H1 (cell line): ENCODE data around the gene SEMA4D. TPM values are rescaled to one million over a fixed set of nuclear protein-coding genes. Genes with fewer than 3 reads are reported as not detected.

ENCODE experiments used
- CTCF ChIA-PET: fragments of 300-600 bp; sonication (Branson Sonifier 250); formaldehyde crosslinking; loops from one replicate; lab custom pipeline; 2021; ENCODE audit not compliant: partially characterized antibody; lab: Charles Lee
- POLR2A ChIA-PET: fragments of 300-600 bp; sonication (Branson Sonifier 250); formaldehyde crosslinking; loops from one replicate; lab custom pipeline; 2021; ENCODE audit warnings: inconsistent platforms; ENCODE audit not compliant: partially characterized antibody; lab: Charles Lee
- DNase-seq, 2 experiments: peaks; one replicate each; pipeline versions ENCODE4 v3.0.0 to v3.0.0-alpha.2; 2010 to 2022; ENCODE audit warnings: low spot score in 2 of 2, low read depth in 1 of 2, mixed read lengths in 1 of 2
- FAIRE-seq: peaks from 2 replicates; lab custom pipeline; 2011; peaks lifted over from hg19 to GRCh38; lab: Jason Lieb, UNC
- H2AFZ ChIP-seq: 2 replicates; pipeline ENCODE4 v1.8.1; 2012; ENCODE audit warnings: low read length, inconsistent platforms
- H2AK5ac ChIP-seq: 2 replicates; pipeline ENCODE4 v1.6.1; 2013; ENCODE audit warnings: low read depth, low read length
- H2BK120ac ChIP-seq: replicated peaks from 2 replicates; pipeline ENCODE3; 2013; ENCODE audit warnings: low read depth, low read length, inconsistent platforms
- H2BK12ac ChIP-seq: 2 replicates; pipeline ENCODE4 v1.6.1; 2013; ENCODE audit warnings: low read depth, low read length
- H2BK15ac ChIP-seq: 2 replicates; pipeline ENCODE4 v1.6.1; 2013; ENCODE audit warnings: low read length
- H2BK20ac ChIP-seq: 2 replicates; pipeline ENCODE4 v1.6.1; 2013; ENCODE audit warnings: low read length
- H2BK5ac ChIP-seq: 2 replicates; pipeline ENCODE4 v1.6.1; 2013; ENCODE audit warnings: low read depth, low read length
- H3K14ac ChIP-seq: 2 replicates; pipeline ENCODE4 v1.6.1; 2013; ENCODE audit warnings: inconsistent platforms; ENCODE audit not compliant: insufficient read length
- H3K18ac ChIP-seq: 2 replicates; pipeline ENCODE4 v1.6.1; 2013; ENCODE audit warnings: low read length; ENCODE audit errors: extremely low read depth
- H3K23ac ChIP-seq: 2 replicates; pipeline ENCODE4 v1.6.1; 2013; ENCODE audit warnings: inconsistent platforms; ENCODE audit not compliant: insufficient read length
- H3K23me2 ChIP-seq: 2 replicates; pipeline ENCODE4 v1.6.1; 2013; ENCODE audit warnings: low read depth, low read length
- H3K27ac ChIP-seq: 2 replicates; pipeline ENCODE4 v1.6.1; 2011; ENCODE audit warnings: low read depth, low read length, inconsistent platforms
- H3K27me3 ChIP-seq, 4 experiments: replicated peaks in 1 of 4; 1 replicate in 1 of 4; 2 replicates in 3 of 4; pipeline versions ENCODE4 v1.6.1 to v1.8.1; 2011 to 2013; ENCODE audit warnings: low read length in 3 of 4, mild to moderate bottlenecking in 3 of 4, inconsistent platforms in 2 of 4, mixed read lengths in 2 of 4, moderate library complexity in 1 of 4; ENCODE audit not compliant: control insufficient read depth in 3 of 4, insufficient read depth in 3 of 4; ENCODE audit errors: extremely low read depth in 1 of 4
- H3K36me3 ChIP-seq, 4 experiments: 2 replicates each; pipeline versions ENCODE4 v1.6.1 to v1.8.1; 2011 to 2013; ENCODE audit warnings: mild to moderate bottlenecking in 4 of 4, low read length in 3 of 4, moderate library complexity in 2 of 4, control low read depth in 1 of 4, inconsistent platforms in 1 of 4; ENCODE audit not compliant: insufficient read depth in 4 of 4, control insufficient read depth in 2 of 4
- H3K4ac ChIP-seq: replicated peaks from 2 replicates; pipeline ENCODE3; 2013; ENCODE audit warnings: low read length, low read depth, mixed read lengths, inconsistent platforms; ENCODE audit not compliant: insufficient read length
- H3K4me1 ChIP-seq, 4 experiments: replicated peaks in 1 of 4; 1 replicate in 1 of 4; 2 replicates in 3 of 4; pipeline versions ENCODE4 v1.6.1 to v1.8.1; 2011 to 2013; ENCODE audit warnings: low read length in 3 of 4, inconsistent platforms in 2 of 4, mixed read lengths in 1 of 4; ENCODE audit not compliant: insufficient read depth in 4 of 4, control insufficient read depth in 3 of 4
- H3K4me2 ChIP-seq, 2 experiments: 2 replicates each; pipeline versions ENCODE4 v1.6.1 to v1.8.1; 2011 to 2013; ENCODE audit warnings: low read depth in 2 of 2, low read length in 2 of 2, control low read depth in 1 of 2, inconsistent platforms in 1 of 2, mild to moderate bottlenecking in 1 of 2; ENCODE audit not compliant: insufficient read depth in 1 of 2
- H3K4me3 ChIP-seq, 4 experiments: fragments of 200-600, 300-600 bp in 1 of 4; sonication (generic), shearing (Covaris generic), sonication (Bioruptor Twin) in 1 of 4; 2 replicates each; pipeline versions ENCODE4 v1.5.1 to v1.8.1; 2011 to 2016; ENCODE audit warnings: low read length in 4 of 4, low read depth in 3 of 4, control low read depth in 2 of 4, inconsistent platforms in 2 of 4, mild to moderate bottlenecking in 2 of 4, mixed read lengths in 1 of 4, moderate library complexity in 1 of 4; ENCODE audit not compliant: insufficient read depth in 2 of 4; ENCODE audit errors: extremely low read depth in 1 of 4
- H3K56ac ChIP-seq: replicated peaks from 2 replicates; pipeline ENCODE3; 2013; ENCODE audit warnings: low read depth, mild to moderate bottlenecking, mixed read lengths, low read length, inconsistent platforms; ENCODE audit not compliant: insufficient read length
- H3K79me1 ChIP-seq: 2 replicates; pipeline ENCODE4 v1.6.1; 2013; ENCODE audit warnings: low read depth, low read length, control low read depth
- H3K79me2 ChIP-seq, 2 experiments: 2 replicates each; pipeline versions ENCODE4 v1.6.1 to v1.8.1; 2012 to 2013; ENCODE audit warnings: low read length in 2 of 2, mild to moderate bottlenecking in 2 of 2, inconsistent platforms in 1 of 2; ENCODE audit not compliant: insufficient read depth in 2 of 2, control insufficient read depth in 1 of 2
- H3K9ac ChIP-seq, 4 experiments: replicated peaks in 1 of 4; 1 replicate in 1 of 4; 2 replicates in 3 of 4; pipeline versions ENCODE4 v1.6.1 to v1.8.1; 2011 to 2013; ENCODE audit warnings: low read depth in 3 of 4, low read length in 3 of 4, control low read depth in 2 of 4, mild to moderate bottlenecking in 2 of 4, moderate library complexity in 2 of 4, inconsistent platforms in 1 of 4; ENCODE audit errors: extremely low read depth in 1 of 4
- H3K9me3 ChIP-seq, 2 experiments: 2 replicates each; pipeline versions ENCODE4 v1.6.1 to v1.8.1; 2012 to 2013; ENCODE audit warnings: mild to moderate bottlenecking in 2 of 2, moderate library complexity in 2 of 2, control low read depth in 1 of 2, inconsistent platforms in 1 of 2, low read depth in 1 of 2, low read length in 1 of 2, mixed read lengths in 1 of 2; ENCODE audit not compliant: insufficient read depth in 2 of 2
- H4K20me1 ChIP-seq, 2 experiments: replicated peaks in 1 of 2; 2 replicates each; pipeline versions ENCODE3 to v1.8.1; 2011 to 2013; ENCODE audit warnings: inconsistent platforms in 2 of 2, low read length in 2 of 2, mild to moderate bottlenecking in 1 of 2; ENCODE audit not compliant: insufficient read depth in 2 of 2, control insufficient read depth in 1 of 2
- H4K5ac ChIP-seq: 2 replicates; pipeline ENCODE4 v1.6.1; 2013; ENCODE audit warnings: low read length, low read depth, mixed read lengths, inconsistent platforms; ENCODE audit not compliant: insufficient read length
- H4K8ac ChIP-seq: 2 replicates; pipeline ENCODE4 v1.8.0; 2013; ENCODE audit warnings: mild to moderate bottlenecking, moderate library complexity, low read length, inconsistent platforms; ENCODE audit not compliant: insufficient read depth; ENCODE audit errors: extremely low read depth
- H4K91ac ChIP-seq: replicated peaks from 2 replicates; pipeline ENCODE3; 2013; ENCODE audit warnings: low read length, mixed read lengths, inconsistent platforms; ENCODE audit not compliant: insufficient read length
- SIN3A ChIP-seq, 2 experiments: IDR thresholded peaks in 1 of 2; conservative IDR thresholded peaks in 1 of 2; 2 replicates each; pipeline ENCODE4 v1.6.1; 2011 to 2012; ENCODE audit warnings: low read length in 2 of 2, improper control_type of control experiment in 1 of 2, low read depth in 1 of 2, mild to moderate bottlenecking in 1 of 2
- WGBS, 2 experiments: shearing (Covaris generic) in 1 of 2; methylation state at CpG; one replicate each; pipeline versions ENCODE4 v1.1.6 to v1.1.7; 2013 to 2015; ENCODE audit warnings: low lambda C conversion rate in 2 of 2, mixed read lengths in 2 of 2, inconsistent platforms in 1 of 2, low coverage in 1 of 2, missing lambda C conversion rate in 1 of 2; ENCODE audit not compliant: insufficient replicate concordance in 2 of 2, insufficient coverage in 1 of 2, insufficient read length in 1 of 2; ENCODE audit errors: extremely low coverage in 1 of 2, missing lambda C conversion rate in 1 of 2; 5-methylcytosine and 5-hydroxymethylcytosine counted together
- polyA plus RNA-seq, 7 experiments: library from polyadenylated mRNA; depleted of rRNA in 3 of 7; stranded (reverse) in 5 of 7; unstranded in 2 of 7; fragments of >200 nt in 5 of 7; fragments of 200-250 nt in 2 of 7; gene quantifications; 1 replicate in 5 of 7; 2 replicates in 1 of 7; 4 replicates in 1 of 7; pipeline versions ENCODE4 v1.2.1 to v1.2.3, GENCODE V29; 2011 to 2013; ENCODE audit warnings: missing spikeins in 2 of 7, mixed read lengths in 2 of 7
- total RNA-seq: library from RNA; stranded (reverse); fragmentation: NEBNext Ultra II Directional; extraction: Animal tissue kit (Norgen Biotek cat#: 25700); gene quantifications from 2 replicates; pipeline ENCODE4 v1.2.1, GENCODE V29; 2021

The SEMA4D gene
- total and polyA plus RNA-seq, 2 of the 8 experiments (the other 6 are each of a cell fraction or from before 2014, with no cell fraction given) = 21.0 to 70.4 TPM

DNA sequence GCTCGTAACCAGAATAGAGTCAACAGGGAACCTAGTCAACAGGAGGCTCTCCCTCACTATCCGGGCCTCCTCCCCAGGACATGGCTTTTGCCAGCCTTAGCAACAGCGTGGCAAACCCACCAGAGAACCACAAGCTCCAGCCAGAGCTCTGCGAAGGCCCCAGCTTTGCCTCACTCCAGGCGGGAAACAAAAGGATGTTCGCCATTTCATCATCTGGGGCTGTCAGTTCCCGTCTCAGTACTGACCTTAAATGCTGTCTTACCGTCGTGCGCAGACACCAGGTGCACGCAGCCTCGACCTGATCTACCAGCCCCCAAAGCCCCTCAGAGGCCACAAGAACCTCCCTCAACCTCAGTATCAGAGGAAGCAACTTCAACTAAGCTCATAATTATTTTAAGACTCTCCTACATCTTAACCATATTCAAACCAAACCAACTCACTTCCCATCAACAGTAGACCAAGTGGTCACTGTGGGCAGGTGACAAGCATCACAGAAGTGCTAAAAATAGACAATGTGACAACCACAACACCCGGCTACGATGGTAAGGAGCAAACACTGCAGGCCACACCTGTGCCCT is 71.4 kb downstream of the SEMA4D start:
- H2BK5ac ChIP-seq = peak overlapping the region; percentile 60; the same call in 1 of the 2 replicates
- no peaks in the 10 kb centered on the region; the same call in 1 of the 2 replicates for H3K23me2 ChIP-seq
- H2AK5ac ChIP-seq = no peak overlapping the region
- H3K4ac ChIP-seq = no peak overlapping the region
- H2BK12ac ChIP-seq = no peak overlapping the region
- peaks cover 0 to 77% of the 10 kb centered on the region in 2 experiments; a peak in 2 of 4 replicates for H3K79me2 ChIP-seq
- H4K8ac ChIP-seq = no peak overlapping the region
- WGBS, 2 experiments = 88% methylated on average over 14 of the region's 14 CpGs; no CpG with 5 or more reads in 1 of the 2 experiments
- H2BK120ac ChIP-seq = no peak overlapping the region
- peaks cover 2 to 5% of the 10 kb centered on the region in 2 experiments for H4K20me1 ChIP-seq
- H4K5ac ChIP-seq = no peak overlapping the region
- H3K4me1 ChIP-seq = peaks cover 4 to 14% (median 11%) of the 10 kb centered on the region in 4 experiments
- H3K27ac ChIP-seq = no peak overlapping the region
- no peak overlapping the region for H3K56ac ChIP-seq
- CTCF ChIA-PET = interaction anchor here (0.6 to 8.9 kb wide), 11 partner anchors 27 to 629 kb away, joined by 3 to 147 read pairs (median 3); no protein-coding TSS in a partner anchor
- H3K9ac ChIP-seq = no peak overlapping the region
- H3K4me3 ChIP-seq = no peak overlapping the region
- POLR2A ChIA-PET = interaction anchor here (1.1 to 1.2 kb wide), 2 partner anchors 9 to 112 kb away, joined by 3 to 4 read pairs; no protein-coding TSS in a partner anchor
- no peaks in the 10 kb centered on the region for H3K27me3 ChIP-seq
- peaks cover 0 to 4% of the 10 kb centered on the region in 2 experiments; a peak in 1 of 4 replicates for H3K9me3 ChIP-seq
- H4K91ac ChIP-seq = no peak overlapping the region
- no peak overlapping the region for H3K4me2 ChIP-seq
- peak overlapping the region; percentile 61; the same call in 1 of the 2 replicates for H2BK20ac ChIP-seq
- H2BK15ac ChIP-seq = no peak overlapping the region
- H3K18ac ChIP-seq = 0 out of 2 replicates have a peak overlapping the region, but pooled peaks have one; percentile 48
- H3K14ac ChIP-seq = no peak overlapping the region
- DNase-seq (no peak), FAIRE-seq (no peak)
- H3K79me1 ChIP-seq = peaks cover 21% of the 10 kb centered on the region; the same call in 1 of the 2 replicates
- H2AFZ ChIP-seq = no peak overlapping the region
- H3K23ac ChIP-seq = no peak overlapping the region
- no peak for TF ChIP-seq SIN3A (conservative IDR thresholded peaks at IDR 0.05 in 1 of 2, IDR thresholded peaks at IDR 0.05 in 1 of 2; ENCODE audit: low read depth in 1 of 2, low read length in 2 of 2)
- no peaks in the 10 kb centered on the region for H3K36me3 ChIP-seq
